Neural progenitor cell (in vitro differentiated cells): ENCODE results near the gene WDR33.

ENCODE experiments used
- EZH2 ChIP-seq: fragments of 200-600 bp; sonication (generic); IDR thresholded peaks from 2 replicates; pipeline ENCODE4 v1.6.1; 2017; ENCODE audit warnings: antibody characterized with exemption, mild to moderate bottlenecking, moderate library complexity
- TF ChIP-seq, protein P1 (sequence below): fragments of 200-600 bp; sonication (generic); IDR thresholded peaks from 2 replicates; pipeline ENCODE4 v1.5.1; 2017; ENCODE audit warnings: antibody characterized with exemption, mild to moderate bottlenecking

DNA sequence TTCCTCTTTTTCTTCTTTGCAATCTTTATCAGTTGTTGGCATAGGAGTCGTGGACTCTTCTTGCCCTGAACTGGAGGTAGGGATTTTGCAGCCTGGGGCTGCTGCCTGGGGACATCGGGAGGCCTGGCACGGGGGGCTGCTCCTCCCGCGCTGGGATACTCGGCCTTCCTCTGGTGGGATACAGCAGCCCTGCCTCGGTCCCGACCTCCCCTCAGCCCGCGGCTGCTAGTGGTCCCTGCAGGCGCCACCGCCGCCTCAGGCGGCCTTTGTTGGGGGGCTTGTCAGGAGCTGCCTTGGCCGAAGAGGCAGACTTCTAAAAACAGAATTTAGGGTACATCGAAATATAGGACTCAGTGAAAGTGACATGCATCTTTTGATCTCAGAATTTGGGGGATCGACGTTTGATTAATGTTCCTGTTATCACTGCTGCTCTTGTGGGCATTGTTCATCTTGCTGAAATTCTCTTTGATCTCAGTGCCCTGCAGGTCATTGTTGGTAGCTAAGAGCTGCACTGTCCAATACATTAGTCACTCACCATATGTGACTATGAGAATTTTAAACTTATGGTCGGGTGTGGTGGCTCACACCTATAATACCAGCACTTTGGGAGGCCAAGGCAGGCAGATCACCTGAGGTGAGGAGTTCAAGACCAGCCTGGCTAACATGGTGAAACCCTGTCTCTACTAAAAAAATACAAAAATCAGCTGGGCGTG lies 30.7 kb upstream of the WDR33 start:
- TF ChIP-seq, protein P1, sequence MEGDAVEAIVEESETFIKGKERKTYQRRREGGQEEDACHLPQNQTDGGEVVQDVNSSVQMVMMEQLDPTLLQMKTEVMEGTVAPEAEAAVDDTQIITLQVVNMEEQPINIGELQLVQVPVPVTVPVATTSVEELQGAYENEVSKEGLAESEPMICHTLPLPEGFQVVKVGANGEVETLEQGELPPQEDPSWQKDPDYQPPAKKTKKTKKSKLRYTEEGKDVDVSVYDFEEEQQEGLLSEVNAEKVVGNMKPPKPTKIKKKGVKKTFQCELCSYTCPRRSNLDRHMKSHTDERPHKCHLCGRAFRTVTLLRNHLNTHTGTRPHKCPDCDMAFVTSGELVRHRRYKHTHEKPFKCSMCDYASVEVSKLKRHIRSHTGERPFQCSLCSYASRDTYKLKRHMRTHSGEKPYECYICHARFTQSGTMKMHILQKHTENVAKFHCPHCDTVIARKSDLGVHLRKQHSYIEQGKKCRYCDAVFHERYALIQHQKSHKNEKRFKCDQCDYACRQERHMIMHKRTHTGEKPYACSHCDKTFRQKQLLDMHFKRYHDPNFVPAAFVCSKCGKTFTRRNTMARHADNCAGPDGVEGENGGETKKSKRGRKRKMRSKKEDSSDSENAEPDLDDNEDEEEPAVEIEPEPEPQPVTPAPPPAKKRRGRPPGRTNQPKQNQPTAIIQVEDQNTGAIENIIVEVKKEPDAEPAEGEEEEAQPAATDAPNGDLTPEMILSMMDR, result no peak
- no peak for TF ChIP-seq EZH2
